Effector CD4-positive, alpha-beta T cell (primary cell): ENCODE measurements around the gene VPS18.

Experiments used
- DNase-seq: peaks from one replicate; pipeline ENCODE4 v3.0.0-alpha.2; 2020

VPS18 gene

GRCh38 chr15:40925495-40925862, 31.2 kb downstream of the VPS18 start:
- no peak for DNase-seq

DNA sequence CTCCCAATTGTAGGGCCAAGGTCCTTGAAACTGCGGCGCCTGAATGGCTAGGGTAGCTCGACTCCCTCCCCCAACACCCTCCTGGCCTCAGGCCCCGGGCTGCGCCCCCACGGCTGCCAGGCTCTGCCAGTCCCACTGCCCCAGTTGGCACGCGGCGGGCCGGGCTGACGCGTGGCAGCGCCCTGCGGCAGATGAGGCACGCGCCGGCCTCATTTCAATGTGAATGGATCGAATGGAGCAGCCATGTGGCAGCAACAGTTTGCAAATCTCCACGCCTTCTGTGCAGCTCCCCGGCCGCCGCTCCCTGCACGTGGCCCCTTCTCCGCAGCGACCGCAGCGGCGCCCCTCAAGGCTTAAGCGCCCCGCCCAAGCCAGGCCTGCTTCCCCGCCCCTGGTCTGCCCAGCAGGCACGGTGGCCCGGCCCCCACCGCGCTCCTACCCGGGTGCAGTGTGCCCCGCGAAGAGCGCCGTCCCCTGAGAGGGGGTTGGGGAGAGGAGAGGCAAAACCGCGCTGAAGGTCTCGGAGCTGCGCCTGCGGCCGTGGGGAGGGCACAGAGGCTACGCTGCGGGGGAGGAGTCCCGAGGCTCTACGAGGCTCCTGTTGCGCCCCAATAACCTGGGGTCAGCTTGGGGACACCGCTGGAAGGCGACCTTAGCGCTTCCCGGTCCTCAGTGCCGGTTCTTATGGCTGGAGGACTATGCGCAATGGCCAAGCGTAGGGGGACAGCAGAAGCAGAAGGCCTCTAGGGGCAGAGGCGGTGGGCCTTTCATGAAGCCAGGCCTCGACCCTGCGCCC, 31.8 kb downstream of the VPS18 start:
- DNase-seq = no peak

- DNase-seq = no peak
Observed at GRCh38 chr15:40926659-40927494, 32.6 kb downstream of the VPS18 start.

DNA sequence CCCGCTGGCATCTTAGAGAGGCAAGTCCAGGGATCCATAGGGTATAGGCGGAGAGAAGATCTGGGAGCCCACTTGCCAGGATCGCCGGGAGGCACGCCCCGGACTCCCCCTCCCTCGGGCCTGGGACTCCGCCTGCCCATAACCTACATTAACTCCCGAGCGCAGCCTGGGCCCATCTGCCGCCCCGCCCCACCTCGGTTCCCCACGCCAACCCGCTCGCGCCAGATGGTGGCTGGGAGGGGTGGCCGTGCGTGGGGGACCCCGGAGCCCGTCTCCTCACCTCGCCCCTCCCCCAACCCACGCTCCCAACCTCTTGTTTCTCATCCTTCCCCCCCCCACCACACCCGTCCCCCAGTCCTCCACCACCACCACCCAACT, 33.2 kb downstream of the VPS18 start:
- no peak for DNase-seq

DNA sequence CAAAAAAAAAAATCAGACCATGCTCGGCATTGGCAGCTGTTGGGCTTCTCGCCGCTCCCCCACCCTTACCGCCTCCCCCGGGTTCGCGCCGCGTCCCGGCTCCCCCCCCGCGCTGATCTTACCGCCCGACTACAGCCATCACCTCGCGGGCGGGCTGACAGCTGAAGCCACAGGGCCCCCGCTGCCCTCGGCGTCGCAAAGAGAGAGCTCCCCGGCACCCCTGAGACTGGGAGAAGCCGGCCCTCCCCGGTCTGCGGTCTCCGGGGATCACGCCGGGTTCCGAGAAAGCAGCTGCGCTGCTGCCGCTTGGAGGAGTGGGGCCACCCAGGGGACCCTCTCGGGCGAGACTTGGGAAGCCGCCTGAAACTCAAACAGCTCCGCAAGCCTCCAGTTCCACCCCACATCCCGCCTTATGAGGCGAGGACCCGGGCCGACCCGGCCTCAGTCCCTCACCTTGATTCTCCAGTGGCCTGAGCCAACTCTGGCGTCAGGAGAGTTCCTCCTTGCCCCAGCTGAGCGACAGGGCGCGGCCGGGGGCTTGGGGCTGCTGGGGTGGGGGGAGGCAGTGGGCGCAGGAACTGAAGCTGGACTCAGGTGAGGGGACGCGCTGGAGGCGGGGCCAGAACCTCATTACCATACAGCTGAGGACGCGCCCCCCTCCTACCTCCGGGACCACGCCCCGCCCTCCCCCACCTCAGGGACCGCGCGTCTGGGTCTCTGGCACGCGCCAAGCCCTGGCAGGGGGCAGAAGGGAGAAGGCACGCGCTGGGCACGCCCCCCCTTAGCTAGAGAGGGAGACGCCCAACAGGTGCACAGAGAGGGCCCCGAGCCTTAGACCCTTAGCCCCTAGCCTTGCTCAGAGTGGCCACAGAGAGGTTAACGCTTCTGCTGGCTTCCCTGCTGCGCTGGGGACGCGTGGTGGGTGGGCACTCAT, 33.9 kb downstream of the VPS18 start:
- no peak for DNase-seq

DNA sequence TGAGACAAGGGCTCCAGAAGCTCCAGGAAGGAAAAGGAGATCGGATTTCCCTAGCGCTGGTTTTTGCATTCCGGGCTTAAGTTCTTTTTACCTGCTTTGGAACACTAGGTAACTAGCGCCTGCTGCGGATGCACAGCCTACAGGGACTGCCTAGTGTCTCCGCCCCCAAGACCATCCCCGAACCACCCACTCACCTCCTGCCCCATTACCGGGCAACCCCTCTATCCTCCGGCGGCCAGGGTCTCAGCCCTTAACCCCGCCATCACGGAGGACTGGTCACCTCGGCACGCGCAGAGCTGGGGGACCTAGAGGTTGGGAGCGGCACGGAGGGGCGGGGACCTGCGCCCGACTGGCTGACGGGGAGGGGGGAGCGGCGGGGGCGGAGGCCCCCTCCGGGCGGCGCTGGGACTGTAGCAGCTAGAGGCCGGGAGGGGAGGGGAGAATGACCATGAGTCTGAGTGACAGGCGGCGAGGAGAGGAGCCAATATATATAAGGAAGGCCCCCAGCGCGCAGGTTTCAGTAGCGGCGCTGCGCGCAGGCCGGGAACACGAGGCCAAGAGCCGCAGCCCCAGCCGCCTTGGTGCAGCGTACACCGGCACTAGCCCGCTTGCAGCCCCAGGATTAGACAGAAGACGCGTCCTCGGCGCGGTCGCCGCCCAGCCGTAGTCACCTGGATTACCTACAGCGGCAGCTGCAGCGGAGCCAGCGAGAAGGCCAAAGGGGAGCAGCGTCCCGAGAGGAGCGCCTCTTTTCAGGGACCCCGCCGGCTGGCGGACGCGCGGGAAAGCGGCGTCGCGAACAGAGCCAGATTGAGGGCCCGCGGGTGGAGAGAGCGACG, 34.8 kb downstream of the VPS18 start, which contains the start of gene DLL4:
TSS of gene DLL4 (plus strand) at position 520 of the 839 bp plus-strand sequence. CDS start 329 bp downstream, outside the sequence.
- no peak for DNase-seq

DNA sequence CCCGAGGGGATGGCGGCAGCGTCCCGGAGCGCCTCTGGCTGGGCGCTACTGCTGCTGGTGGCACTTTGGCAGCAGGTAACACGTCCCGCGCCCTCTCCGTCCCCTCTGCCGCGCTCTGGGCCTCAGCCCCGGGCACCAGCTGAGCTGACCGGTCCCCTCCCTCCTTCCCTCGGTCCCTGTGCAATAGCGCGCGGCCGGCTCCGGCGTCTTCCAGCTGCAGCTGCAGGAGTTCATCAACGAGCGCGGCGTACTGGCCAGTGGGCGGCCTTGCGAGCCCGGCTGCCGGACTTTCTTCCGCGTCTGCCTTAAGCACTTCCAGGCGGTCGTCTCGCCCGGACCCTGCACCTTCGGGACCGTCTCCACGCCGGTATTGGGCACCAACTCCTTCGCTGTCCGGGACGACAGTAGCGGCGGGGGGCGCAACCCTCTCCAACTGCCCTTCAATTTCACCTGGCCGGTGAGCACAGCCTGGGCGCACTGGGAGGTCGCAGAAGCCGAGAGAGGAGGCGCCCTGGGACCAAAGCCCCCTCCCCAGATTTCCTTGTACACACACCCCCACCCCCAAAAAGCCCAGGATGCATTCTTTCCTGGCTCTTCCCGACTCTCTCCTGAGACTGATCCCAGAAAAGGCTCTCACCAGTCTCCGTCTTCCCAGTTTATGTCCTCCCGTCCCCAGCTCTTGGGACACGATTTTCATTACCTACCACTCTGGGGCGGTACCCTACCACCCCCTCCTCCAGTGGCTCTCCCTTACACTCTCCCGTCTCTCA, 35.6 kb downstream of the VPS18 start:
- no peak for DNase-seq

DNA sequence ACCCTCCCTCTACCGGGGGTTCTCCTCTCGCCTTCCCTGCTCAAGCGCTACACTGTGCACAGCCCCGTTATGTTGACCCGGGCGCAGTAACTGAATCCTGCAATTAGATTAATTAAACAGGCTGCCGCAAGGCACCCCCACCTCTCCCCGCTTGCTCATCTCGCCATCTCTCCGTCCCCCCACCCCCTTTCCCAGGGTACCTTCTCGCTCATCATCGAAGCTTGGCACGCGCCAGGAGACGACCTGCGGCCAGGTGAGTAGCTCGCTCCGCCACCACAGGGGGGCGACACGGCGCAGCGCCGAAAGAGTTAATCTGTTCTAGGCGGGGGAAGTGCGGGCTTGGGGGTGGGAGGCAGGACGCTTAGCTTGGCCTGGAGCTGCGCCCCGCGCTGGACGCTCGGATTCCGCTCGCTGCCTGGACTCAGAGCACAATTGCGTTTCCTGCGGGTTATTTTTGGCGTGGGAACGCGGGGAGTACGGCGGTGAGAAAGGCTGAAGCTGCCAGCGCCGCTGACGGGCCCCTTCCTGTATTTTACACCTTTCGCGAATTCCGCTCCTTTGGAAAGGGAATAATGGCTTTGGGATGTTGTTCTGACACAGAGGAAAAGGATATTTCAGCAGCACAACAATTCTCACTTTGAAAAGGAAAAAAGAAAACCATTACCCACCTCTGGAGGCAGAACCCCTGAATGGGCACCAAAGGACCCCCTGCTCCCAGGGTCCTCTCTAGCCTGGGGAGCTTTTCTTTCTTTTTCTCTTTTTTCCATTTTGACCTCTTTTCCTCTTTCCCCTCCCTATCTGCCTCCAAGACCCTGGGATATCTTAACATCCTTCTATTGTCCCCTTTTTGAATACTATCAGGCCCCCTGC, 36.4 kb downstream of the VPS18 start:
- no peak for DNase-seq

- DNase-seq = no peak
Observed at GRCh38 chr15:40931300-40932142, 37.3 kb downstream of the VPS18 start.

DNA sequence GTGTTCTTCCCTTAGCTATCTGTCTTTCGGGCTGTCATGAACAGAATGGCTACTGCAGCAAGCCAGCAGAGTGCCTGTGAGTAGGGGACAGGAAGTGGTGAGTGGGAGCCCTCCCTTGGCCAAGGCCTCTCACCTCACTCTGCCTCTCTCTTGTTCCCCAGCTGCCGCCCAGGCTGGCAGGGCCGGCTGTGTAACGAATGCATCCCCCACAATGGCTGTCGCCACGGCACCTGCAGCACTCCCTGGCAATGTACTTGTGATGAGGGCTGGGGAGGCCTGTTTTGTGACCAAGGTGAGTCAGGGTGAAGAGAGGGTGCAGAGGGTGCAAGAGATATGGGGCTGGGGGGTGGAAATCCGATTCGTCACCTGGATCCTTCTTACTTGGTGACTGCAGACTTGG, 37.9 kb downstream of the VPS18 start:
- no peak for DNase-seq

DNA sequence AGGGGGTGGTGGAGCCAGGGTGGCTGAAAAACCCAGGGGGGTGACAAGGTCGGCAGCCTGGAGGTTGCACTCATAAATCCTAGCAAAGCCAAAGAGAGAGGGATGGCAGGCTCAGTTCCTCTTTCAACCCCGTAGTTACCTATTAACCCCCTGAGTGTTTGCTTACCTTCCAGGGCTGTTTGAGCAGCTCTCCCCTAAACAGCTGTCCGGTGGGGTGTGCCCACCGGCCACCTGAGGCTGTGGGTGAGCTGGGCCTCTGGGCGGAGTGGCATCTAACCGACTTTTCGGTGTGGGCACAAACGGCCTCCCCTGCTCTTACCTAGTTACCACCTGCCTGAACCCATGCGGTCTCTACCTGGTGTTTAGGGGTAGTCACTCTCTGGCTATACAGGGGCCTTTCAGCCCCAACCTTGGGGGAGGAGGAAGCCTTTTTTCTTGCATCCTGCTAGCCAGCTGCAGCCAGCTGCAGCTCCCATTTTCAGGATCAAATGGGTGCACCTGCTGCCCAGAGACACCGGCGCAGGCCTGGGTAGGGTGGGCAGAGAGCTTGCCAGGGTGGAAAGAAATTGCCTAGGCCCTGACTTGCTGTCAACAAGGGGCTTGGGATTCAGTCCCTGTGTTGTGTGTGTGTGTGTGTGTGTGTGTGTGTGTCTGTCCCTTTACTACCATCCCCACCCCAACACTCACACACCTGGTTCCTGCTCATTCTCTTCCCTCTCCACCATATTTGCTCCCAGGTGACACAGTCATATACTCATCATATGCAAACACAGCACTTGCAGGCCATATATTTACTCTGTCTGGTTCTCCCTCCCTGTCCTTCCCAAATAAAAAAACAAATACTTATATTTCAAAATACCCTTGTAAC, 38.6 kb downstream of the VPS18 start:
- DNase-seq = no peak

- no peak for DNase-seq
Observed at GRCh38 chr15:40933517-40933902, 39.3 kb downstream of the VPS18 start.

- DNase-seq = no peak
Observed at GRCh38 chr15:40934457-40934856, 40.2 kb downstream of the VPS18 start.

GRCh38 chr15:40936234-40936708, 42.0 kb downstream of the VPS18 start:
- DNase-seq = no peak

DNA sequence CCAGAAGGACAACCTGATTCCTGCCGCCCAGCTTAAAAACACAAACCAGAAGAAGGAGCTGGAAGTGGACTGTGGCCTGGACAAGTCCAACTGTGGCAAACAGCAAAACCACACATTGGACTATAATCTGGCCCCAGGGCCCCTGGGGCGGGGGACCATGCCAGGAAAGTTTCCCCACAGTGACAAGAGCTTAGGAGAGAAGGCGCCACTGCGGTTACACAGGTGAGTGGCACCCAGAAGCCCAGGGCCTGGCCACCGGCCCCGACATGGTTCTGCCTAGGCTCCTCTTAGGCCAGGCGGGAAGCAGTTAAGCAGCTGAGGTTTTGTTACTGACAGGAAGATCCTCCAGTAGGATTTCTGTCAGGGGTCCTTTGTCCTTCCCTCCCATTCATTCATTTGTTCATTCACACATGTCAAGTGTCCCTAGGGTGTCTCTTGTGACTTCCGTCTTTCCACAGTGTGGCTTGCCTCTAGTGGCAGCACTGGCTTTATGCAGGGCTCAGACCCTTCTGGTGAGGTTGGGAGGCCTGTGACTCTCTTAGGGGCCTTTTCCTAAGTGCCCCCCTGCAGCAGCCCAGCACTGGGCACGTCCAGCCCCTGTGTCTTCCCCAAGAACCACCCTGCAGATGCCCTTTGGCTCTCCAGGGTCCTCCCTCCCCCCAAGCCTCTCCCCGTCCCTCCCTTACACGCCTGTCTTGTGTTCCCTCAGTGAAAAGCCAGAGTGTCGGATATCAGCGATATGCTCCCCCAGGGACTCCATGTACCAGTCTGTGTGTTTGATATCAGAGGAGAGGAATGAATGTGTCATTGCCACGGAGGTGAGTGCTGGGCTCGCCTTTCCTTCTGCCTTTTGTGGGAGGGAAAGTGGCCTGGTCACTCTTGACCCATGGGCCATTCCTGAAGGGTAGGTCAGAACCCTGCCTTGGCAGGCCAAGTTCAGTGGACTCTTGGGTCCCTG, 42.7 kb downstream of the VPS18 start:
- no peak for DNase-seq

- no peak for DNase-seq
Observed at GRCh38 chr15:40937762-40938535, 43.7 kb downstream of the VPS18 start.
